ENCODE data around the gene PDE6C. TPM values are rescaled to one million over a fixed set of nuclear protein-coding genes. Genes with fewer than 3 reads are reported as not detected.

PDE6C gene
- total RNA-seq, 1 experiment from 2014 or later, result not detected

- no peaks in the 10 kb centered on the region for H3K23me2 ChIP-seq (ENCODE audit: insufficient read length, low read depth, low read length, poor library complexity, severe bottlenecking)
- no peaks in the 10 kb centered on the region for H3K79me2 ChIP-seq (ENCODE audit: insufficient read depth, low read length)
- no peaks in the 10 kb centered on the region for H3K79me1 ChIP-seq (ENCODE audit: insufficient read depth, low read depth, low read length, poor library complexity, severe bottlenecking)
- H2AK5ac ChIP-seq (ENCODE audit: insufficient read length, low read length), result no peak overlapping the region
- no CpG with 5 or more reads among the region's 15 CpGs for WGBS (ENCODE audit: extremely low coverage, insufficient read length, low lambda C conversion rate)
- no peak overlapping the region for H2BK20ac ChIP-seq (ENCODE audit: low read depth, low read length, poor library complexity, severe bottlenecking)
- H3K9me3 ChIP-seq (ENCODE audit: control insufficient read depth, low read depth, low read length), result no peaks in the 10 kb centered on the region
- no peak overlapping the region for H4K91ac ChIP-seq (ENCODE audit: insufficient read length, low read depth, low read length)
- no peak overlapping the region for H3K23ac ChIP-seq (ENCODE audit: insufficient read length, low read depth, low read length)
- no peak overlapping the region for H3K4me2 ChIP-seq (ENCODE audit: insufficient read depth, insufficient read length, low read length)
- Mint-ChIP-seq H3K27ac (no peak overlapping the region), H3K36me3 (ENCODE audit: insufficient read depth in 1 of 3, low read depth in 3 of 3) (no peaks in the 10 kb centered on the region), H3K9me3 (no peaks in the 10 kb centered on the region), H3K4me1 (peaks cover 3 to 6% of the 10 kb centered on the region in 2 experiments; a peak in 3 of 4 replicates), H3K4me3 (peak overlapping the region in 1 of 2 experiments; percentile 48; a peak in 1 of 5 replicates), H3K27me3 (ENCODE audit: low read depth) (peaks cover 3% of the 10 kb centered on the region)
- no peak overlapping the region for H3K14ac ChIP-seq (ENCODE audit: insufficient read depth, low read length)
- no peaks in the 10 kb centered on the region for H4K20me1 ChIP-seq (ENCODE audit: control insufficient read depth, insufficient read depth, insufficient read length)
- no peak overlapping the region for H3K4ac ChIP-seq (ENCODE audit: low read depth, low read length)
- H2BK12ac ChIP-seq (ENCODE audit: insufficient read length, low read depth, low read length), result no peak overlapping the region
- H2BK120ac ChIP-seq (ENCODE audit: low read depth, low read length, poor library complexity, severe bottlenecking), result no peak overlapping the region
- H3K9ac ChIP-seq (ENCODE audit: extremely low read depth, insufficient read length, low read length), result no peak overlapping the region
- no peak overlapping the region for H2BK5ac ChIP-seq (ENCODE audit: insufficient read length, low read length)
- H2BK15ac ChIP-seq (ENCODE audit: low read depth, low read length), result no peak overlapping the region
- H3K27ac ChIP-seq (ENCODE audit: insufficient read length, low read depth, low read length), result no peak overlapping the region
- H3K56ac ChIP-seq (ENCODE audit: insufficient read length, low read depth, low read length), result no peak overlapping the region
- H3K18ac ChIP-seq (ENCODE audit: insufficient read length, low read depth, low read length), result no peak overlapping the region
- H2AFZ ChIP-seq (ENCODE audit: low read length), result no peak overlapping the region
- H3K27me3 ChIP-seq (ENCODE audit: insufficient read depth, low read length), result no peaks in the 10 kb centered on the region
- DNase-seq, result no peak
- H4K5ac ChIP-seq (ENCODE audit: insufficient read length, low read depth, low read length), result no peak overlapping the region
- TF ChIP-seq CTCF (conservative IDR thresholded peaks at IDR 0.05), result no peak
- no peak overlapping the region for H3T11ph ChIP-seq (ENCODE audit: low read length)
- no peak overlapping the region for H4K8ac ChIP-seq (replicated peaks; ENCODE audit: insufficient read length, low read depth, low read length)
- H3K4me1 ChIP-seq (ENCODE audit: insufficient read depth, low read length), result no peaks in the 10 kb centered on the region
These were observed 18.6 kb downstream of the PDE6C start for GRCh38 chr10:93630625-93631557.

Measured in H9 (cell line).